Measurements from ENCODE around the gene KCNQ1OT1. TPM values are rescaled to one million over a fixed set of nuclear protein-coding genes. Genes with fewer than 3 reads are reported as not detected.

Gene KCNQ1OT1
- total RNA-seq, 1 experiment from 2014 or later = 1.3 TPM

- Mint-ChIP-seq H3K27ac (ENCODE audit: unreplicated experiment) (no peak overlapping the region), H3K36me3 (ENCODE audit: insufficient read depth, unreplicated experiment) (no peaks in the 10 kb centered on the region), H3K9me3 (ENCODE audit: low read depth, unreplicated experiment) (no peaks in the 10 kb centered on the region), H3K4me3 (ENCODE audit: low read depth, unreplicated experiment) (no peak overlapping the region), H3K4me1 (ENCODE audit: low read depth, unreplicated experiment) (peaks cover 17% of the 10 kb centered on the region), H3K27me3 (ENCODE audit: unreplicated experiment) (no peaks in the 10 kb centered on the region)
- TF ChIP-seq, protein P1, sequence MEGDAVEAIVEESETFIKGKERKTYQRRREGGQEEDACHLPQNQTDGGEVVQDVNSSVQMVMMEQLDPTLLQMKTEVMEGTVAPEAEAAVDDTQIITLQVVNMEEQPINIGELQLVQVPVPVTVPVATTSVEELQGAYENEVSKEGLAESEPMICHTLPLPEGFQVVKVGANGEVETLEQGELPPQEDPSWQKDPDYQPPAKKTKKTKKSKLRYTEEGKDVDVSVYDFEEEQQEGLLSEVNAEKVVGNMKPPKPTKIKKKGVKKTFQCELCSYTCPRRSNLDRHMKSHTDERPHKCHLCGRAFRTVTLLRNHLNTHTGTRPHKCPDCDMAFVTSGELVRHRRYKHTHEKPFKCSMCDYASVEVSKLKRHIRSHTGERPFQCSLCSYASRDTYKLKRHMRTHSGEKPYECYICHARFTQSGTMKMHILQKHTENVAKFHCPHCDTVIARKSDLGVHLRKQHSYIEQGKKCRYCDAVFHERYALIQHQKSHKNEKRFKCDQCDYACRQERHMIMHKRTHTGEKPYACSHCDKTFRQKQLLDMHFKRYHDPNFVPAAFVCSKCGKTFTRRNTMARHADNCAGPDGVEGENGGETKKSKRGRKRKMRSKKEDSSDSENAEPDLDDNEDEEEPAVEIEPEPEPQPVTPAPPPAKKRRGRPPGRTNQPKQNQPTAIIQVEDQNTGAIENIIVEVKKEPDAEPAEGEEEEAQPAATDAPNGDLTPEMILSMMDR (IDR thresholded peaks at IDR 0.05; ENCODE audit: unreplicated experiment) = no peak
- DNase-seq = no peak
- CTCF ChIA-PET = no interaction called here
- no TSS peak for BruUV-seq (replicated peaks)
- intact Hi-C loops (cut with micrococcal nuclease; ENCODE audit: unreplicated experiment) = no loop called here
Observed at GRCh38 chr11:2743427-2744110, 43.8 kb upstream of the KCNQ1OT1 start.

DNA sequence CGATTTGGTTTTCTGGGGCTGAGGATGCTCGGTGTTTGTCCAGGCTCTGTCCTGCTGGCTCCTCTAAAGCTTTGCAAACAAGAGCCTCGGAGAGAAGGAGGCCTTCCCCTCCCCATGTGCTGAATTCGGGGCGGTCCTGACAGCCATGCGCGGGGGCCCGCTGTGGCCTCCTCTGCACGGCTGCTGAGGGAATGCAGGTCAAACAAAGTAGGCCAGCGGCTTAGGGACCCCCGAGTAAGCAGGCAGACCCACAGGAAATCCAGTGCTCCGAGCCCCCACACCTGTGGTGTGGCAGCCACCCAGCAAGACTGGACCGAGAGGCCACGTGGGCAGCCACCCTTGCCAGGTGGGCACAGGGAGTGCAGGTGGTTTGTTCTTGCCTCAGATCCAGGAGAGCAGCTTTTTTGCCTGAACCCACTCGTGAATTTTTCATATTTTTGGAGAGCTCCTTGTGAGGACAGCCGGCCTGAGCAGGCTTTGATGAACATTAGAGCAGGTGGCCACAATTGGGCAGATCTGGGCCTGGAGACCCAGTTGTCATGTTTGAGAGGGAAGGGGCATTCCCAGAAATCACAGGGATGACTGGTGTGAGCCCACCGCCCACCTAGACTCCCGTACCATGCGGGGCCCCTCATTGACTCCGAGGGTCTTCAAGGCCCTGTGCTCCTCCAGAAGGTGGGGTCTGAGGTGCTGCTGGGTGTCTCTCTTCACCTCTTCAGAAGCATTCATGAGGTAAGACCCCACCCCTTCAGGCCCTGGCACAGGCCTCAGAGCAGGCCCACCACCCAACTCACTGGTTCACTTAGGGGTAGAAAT is 43.0 kb upstream of the KCNQ1OT1 start:
- intact Hi-C loops (cut with micrococcal nuclease; ENCODE audit: unreplicated experiment) = no loop called here
- no peak for DNase-seq
- H3K4me3 Mint-ChIP-seq (ENCODE audit: low read depth, unreplicated experiment) = no peak overlapping the region
- no peaks in the 10 kb centered on the region for H3K36me3 Mint-ChIP-seq (ENCODE audit: insufficient read depth, unreplicated experiment)
- H3K4me1 Mint-ChIP-seq (ENCODE audit: low read depth, unreplicated experiment) = peaks cover 17% of the 10 kb centered on the region
- H3K9me3 Mint-ChIP-seq (ENCODE audit: low read depth, unreplicated experiment) = no peaks in the 10 kb centered on the region
- no TSS peak for BruUV-seq (replicated peaks)
- TF ChIP-seq, protein P1 (IDR thresholded peaks at IDR 0.05; ENCODE audit: unreplicated experiment) = no peak
- CTCF ChIA-PET = interaction anchor here (0.5 kb wide), 1 partner anchor 43 kb away, joined by 3 read pairs; the partner anchor contains the start of gene KCNQ1OT1
- no peaks in the 10 kb centered on the region for H3K27me3 Mint-ChIP-seq (ENCODE audit: unreplicated experiment)
- no peak overlapping the region for H3K27ac Mint-ChIP-seq (ENCODE audit: unreplicated experiment)

DNA sequence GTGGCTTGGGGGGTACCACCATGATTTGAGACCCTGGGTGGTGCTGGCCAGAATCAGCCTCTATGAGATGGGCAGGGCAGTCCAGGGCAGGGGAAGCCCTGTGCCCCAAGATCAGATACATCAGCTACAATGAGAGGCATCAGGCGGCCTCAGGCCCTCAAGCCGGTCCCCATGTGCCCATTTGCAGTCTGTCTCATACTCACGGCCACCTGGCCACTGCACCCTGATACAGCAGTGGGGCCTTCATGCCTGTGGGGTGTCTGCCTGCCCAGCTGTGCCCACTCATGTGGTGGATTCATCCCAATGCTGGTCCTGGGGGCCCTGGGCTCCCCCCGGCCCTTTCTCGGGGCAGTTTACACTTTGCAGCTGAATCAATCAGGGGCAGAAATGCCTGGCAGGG is 42.4 kb upstream of the KCNQ1OT1 start:
- H3K4me1 Mint-ChIP-seq (ENCODE audit: low read depth, unreplicated experiment) = peaks cover 17% of the 10 kb centered on the region
- H3K36me3 Mint-ChIP-seq (ENCODE audit: insufficient read depth, unreplicated experiment) = no peaks in the 10 kb centered on the region
- intact Hi-C loops (cut with micrococcal nuclease; ENCODE audit: unreplicated experiment) = no loop called here
- CTCF ChIA-PET = interaction anchor here (0.5 to 0.9 kb wide), 2 partner anchors 42 to 209 kb away, joined by 3 read pairs; partner anchors contain the start of gene KCNQ1OT1
- no peak overlapping the region for H3K27ac Mint-ChIP-seq (ENCODE audit: unreplicated experiment)
- no TSS peak for BruUV-seq (replicated peaks)
- H3K4me3 Mint-ChIP-seq (ENCODE audit: low read depth, unreplicated experiment) = no peak overlapping the region
- H3K9me3 Mint-ChIP-seq (ENCODE audit: low read depth, unreplicated experiment) = no peaks in the 10 kb centered on the region
- TF ChIP-seq, protein P1 (IDR thresholded peaks at IDR 0.05; ENCODE audit: unreplicated experiment) = no peak
- H3K27me3 Mint-ChIP-seq (ENCODE audit: unreplicated experiment) = no peaks in the 10 kb centered on the region
- DNase-seq = no peak

DNA sequence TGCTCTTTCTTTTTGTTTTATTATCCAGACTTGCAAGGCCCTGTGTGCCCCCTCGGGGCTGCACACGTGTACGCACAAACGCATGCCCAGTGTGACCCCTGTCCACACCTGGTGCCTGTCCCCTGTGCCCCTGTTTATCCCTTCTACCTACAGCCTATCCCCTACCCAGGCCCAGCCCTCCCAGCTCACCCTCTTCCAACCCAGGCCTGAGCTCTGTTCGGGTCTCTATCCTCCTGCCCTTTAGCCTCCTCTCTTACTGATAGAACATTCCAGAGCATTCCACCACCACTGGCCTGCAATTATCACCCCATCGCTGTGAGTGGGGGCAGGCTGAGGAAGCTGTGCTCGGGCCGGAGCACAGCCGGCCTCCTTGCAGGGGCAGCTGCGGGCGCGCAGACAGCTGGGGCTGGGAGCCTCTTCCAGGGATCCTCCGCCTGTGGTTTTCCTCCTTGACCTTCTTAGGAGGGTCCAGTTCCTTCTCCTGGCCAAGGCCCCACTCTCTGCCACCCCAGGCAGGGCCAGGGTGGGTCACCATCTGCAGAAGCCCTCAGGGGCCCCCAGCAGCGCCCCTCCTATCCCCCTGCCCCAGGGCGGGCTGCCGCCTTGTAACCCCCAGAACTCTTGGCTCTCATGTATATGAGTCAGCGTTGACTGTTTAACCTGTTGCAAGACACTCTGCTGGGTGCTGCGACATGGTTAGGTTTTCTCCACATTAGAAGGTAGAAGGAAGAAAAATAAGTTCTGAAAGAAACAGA is 41.8 kb upstream of the KCNQ1OT1 start:
- Mint-ChIP-seq H3K9me3 (ENCODE audit: low read depth, unreplicated experiment) (no peaks in the 10 kb centered on the region), H3K4me1 (ENCODE audit: low read depth, unreplicated experiment) (peaks cover 17% of the 10 kb centered on the region), H3K4me3 (ENCODE audit: low read depth, unreplicated experiment) (no peak overlapping the region), H3K36me3 (ENCODE audit: insufficient read depth, unreplicated experiment) (no peaks in the 10 kb centered on the region), H3K27me3 (ENCODE audit: unreplicated experiment) (no peaks in the 10 kb centered on the region), H3K27ac (ENCODE audit: unreplicated experiment) (no peak overlapping the region)
- CTCF ChIA-PET = interaction anchor here (0.9 kb wide), 1 partner anchor 209 kb away, joined by 3 read pairs; no protein-coding TSS in a partner anchor
- BruUV-seq (replicated peaks) = no TSS peak
- intact Hi-C loops (cut with micrococcal nuclease; ENCODE audit: unreplicated experiment) = no loop called here
- TF ChIP-seq, protein P1 (IDR thresholded peaks at IDR 0.05; ENCODE audit: unreplicated experiment) = no peak
- no peak for DNase-seq

All from Calu3 (cell line).